ENCODE data around the gene UTS2R.

GRCh38 chr17:82394278-82394677, 22.7 kb downstream of the UTS2R start:
- no peak for TF ChIP-seq EZH2 (IDR thresholded peaks at IDR 0.05)
- TF ChIP-seq POLR2AphosphoS5 (IDR thresholded peaks at IDR 0.05; ENCODE audit: borderline replicate concordance, low read depth, low read length) = no peak

Measured in SK-N-MC (cell line).